K562 (cell line): ENCODE results near the gene TTN.

Experiments used
- EHMT2 ChIP-seq: fragments of 450-650 bp; IDR thresholded peaks from 2 replicates; pipeline ENCODE4 v1.6.1; 2018; ENCODE audit warnings: antibody characterized with exemption
- EZH2 ChIP-seq: IDR thresholded peaks from 2 replicates; pipeline ENCODE4 v1.6.1; 2012; ENCODE audit warnings: low read depth, mild to moderate bottlenecking, inconsistent platforms, low read length, borderline replicate concordance
- HDGF ChIP-seq: fragments of 450-650 bp; IDR thresholded peaks from 2 replicates; pipeline ENCODE4 v1.6.1; 2016
- ILF3 ChIP-seq: fragments of 450-650 bp; IDR thresholded peaks from 2 replicates; pipeline ENCODE4 v1.6.1; 2018; ENCODE audit warnings: antibody characterized with exemption, mild to moderate bottlenecking, moderate library complexity, borderline replicate concordance
- KAT7 ChIP-seq: sonication (generic); formaldehyde crosslinking; IDR thresholded peaks from 2 replicates; pipeline ENCODE4 v1.8.0; 2022; ENCODE audit warnings: missing genetic modification reagents, mild to moderate bottlenecking, borderline replicate concordance
- LARP7 ChIP-seq: fragments of 450-650 bp; IDR thresholded peaks from 2 replicates; pipeline ENCODE4 v1.6.1; 2016
- NFRKB ChIP-seq: fragments of 450-650 bp; IDR thresholded peaks from 2 replicates; pipeline ENCODE4 v1.6.1; 2016; ENCODE audit warnings: low read depth
- RFX7 ChIP-seq: fragments of 250-450 bp; sonication (Bioruptor Pico); IDR thresholded peaks from 2 replicates; pipeline ENCODE4 v1.5.1; 2021; ENCODE audit warnings: mild to moderate bottlenecking
- SPI1 ChIP-seq: IDR thresholded peaks from 2 replicates; pipeline ENCODE4 v1.6.1; 2011; ENCODE audit warnings: low read depth, low read length, control low read depth, borderline replicate concordance
- U2AF1 ChIP-seq: fragments of 200-400 bp; formaldehyde crosslinking; optimal IDR thresholded peaks from 2 replicates; pipeline ENCODE3; 2017; ENCODE audit warnings: mild to moderate bottlenecking, low read depth, low read length, moderate library complexity
- XRCC3 ChIP-seq: fragments of 450-650 bp; IDR thresholded peaks from 2 replicates; pipeline ENCODE4 v1.6.1; 2017; ENCODE audit warnings: mild to moderate bottlenecking, moderate library complexity
- ZNF274 ChIP-seq: IDR thresholded peaks from 2 replicates; pipeline ENCODE4 v1.6.1; 2011; ENCODE audit warnings: low read depth, mild to moderate bottlenecking, low read length, moderate library complexity, borderline replicate concordance
- TF ChIP-seq, protein P1 (sequence below): sonication (generic); formaldehyde crosslinking; IDR thresholded peaks from 2 replicates; pipeline ENCODE4 v1.5.0; 2020; ENCODE audit warnings: missing genetic modification reagents
- TF ChIP-seq, protein P2 (sequence below), 3 experiments: IDR thresholded peaks in 2 of 3; conservative IDR thresholded peaks in 1 of 3; 2 replicates each; pipeline ENCODE4 v1.5.1; 2011 to 2012; ENCODE audit warnings: low read length in 3 of 3, mild to moderate bottlenecking in 3 of 3, control low read depth in 2 of 3, improper control_type of control experiment in 1 of 3, inconsistent platforms in 1 of 3, low read depth in 1 of 3, mixed read lengths in 1 of 3, moderate library complexity in 1 of 3; ENCODE audit not compliant: insufficient read depth in 2 of 3

DNA sequence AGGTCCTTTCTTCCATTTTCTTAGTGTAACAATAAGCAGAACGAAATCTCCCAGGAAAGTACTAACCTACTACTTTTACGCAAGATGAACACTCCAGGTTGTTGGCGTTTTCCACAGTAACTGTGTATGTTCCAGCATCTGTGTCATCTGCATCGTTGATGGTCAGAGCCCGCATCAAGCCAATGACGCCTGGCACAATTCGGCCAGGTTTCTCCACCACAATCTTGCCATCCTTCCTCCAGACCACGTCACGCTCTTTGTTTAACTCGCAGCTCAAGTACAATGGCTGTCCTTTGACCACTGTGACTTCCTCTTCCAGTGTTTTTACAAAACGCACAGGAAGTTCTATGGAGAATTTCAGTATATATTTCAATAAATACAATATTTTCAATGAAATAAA is 171.3 kb downstream of the TTN start:
- no peak for TF ChIP-seq SPI1
- TF ChIP-seq NFRKB: no peak
- TF ChIP-seq, protein P1, sequence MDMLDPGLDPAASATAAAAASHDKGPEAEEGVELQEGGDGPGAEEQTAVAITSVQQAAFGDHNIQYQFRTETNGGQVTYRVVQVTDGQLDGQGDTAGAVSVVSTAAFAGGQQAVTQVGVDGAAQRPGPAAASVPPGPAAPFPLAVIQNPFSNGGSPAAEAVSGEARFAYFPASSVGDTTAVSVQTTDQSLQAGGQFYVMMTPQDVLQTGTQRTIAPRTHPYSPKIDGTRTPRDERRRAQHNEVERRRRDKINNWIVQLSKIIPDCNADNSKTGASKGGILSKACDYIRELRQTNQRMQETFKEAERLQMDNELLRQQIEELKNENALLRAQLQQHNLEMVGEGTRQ (CRISPR knock-in tag): no peak
- TF ChIP-seq, protein P2, sequence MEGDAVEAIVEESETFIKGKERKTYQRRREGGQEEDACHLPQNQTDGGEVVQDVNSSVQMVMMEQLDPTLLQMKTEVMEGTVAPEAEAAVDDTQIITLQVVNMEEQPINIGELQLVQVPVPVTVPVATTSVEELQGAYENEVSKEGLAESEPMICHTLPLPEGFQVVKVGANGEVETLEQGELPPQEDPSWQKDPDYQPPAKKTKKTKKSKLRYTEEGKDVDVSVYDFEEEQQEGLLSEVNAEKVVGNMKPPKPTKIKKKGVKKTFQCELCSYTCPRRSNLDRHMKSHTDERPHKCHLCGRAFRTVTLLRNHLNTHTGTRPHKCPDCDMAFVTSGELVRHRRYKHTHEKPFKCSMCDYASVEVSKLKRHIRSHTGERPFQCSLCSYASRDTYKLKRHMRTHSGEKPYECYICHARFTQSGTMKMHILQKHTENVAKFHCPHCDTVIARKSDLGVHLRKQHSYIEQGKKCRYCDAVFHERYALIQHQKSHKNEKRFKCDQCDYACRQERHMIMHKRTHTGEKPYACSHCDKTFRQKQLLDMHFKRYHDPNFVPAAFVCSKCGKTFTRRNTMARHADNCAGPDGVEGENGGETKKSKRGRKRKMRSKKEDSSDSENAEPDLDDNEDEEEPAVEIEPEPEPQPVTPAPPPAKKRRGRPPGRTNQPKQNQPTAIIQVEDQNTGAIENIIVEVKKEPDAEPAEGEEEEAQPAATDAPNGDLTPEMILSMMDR (IDR thresholded peaks at IDR 0.05 in 2 of 3, conservative IDR thresholded peaks at IDR 0.05 in 1 of 3; ENCODE audit: insufficient read depth in 2 of 3, low read depth in 1 of 3, low read length in 3 of 3): no peak
- TF ChIP-seq EZH2: no peak
- no peak for TF ChIP-seq KAT7 (CRISPR knock-in tag)
- TF ChIP-seq ILF3: no peak
- no peak for TF ChIP-seq RFX7
- no peak for TF ChIP-seq HDGF
- no peak for TF ChIP-seq U2AF1
- TF ChIP-seq XRCC3: no peak
- no peak for TF ChIP-seq LARP7
- no peak for TF ChIP-seq EHMT2
- TF ChIP-seq ZNF274: no peak
